ENCODE data around the gene MAP3K2.
A peak's percentile ranks its signal among the peaks of the same experiment; 100 is the strongest.

The MAP3K2 gene

DNA sequence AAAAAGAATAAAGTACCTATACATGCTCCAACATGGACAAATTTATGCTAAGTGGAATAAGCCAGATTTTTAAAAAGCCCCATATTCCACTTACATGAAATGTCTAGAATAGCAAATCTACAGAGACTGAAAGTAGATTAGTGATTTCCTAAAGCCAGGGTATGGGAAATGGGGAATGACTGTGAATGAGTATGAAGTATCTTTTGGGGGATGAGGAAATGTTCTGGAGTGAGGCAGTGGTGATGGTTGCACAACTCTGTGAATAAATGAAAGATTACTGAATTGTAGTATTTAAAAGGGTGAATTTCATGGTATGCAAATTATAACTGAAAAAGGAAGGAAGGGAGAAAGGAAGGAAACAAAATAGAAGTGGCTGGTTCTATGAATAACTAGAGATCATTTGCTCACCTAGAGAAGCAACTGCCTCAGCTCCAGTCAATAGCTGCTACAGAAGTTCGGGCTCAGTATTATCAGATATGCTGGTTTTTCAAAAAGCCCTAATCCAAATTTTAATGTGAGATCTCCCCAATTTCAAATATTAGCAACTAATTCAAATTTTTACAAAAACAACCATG lies 39.3 kb downstream of the MAP3K2 start:
- no peak for DNase-seq
- Mint-ChIP-seq H3K4me3 (no peak overlapping the region), H3K27ac (no peak overlapping the region), H3K36me3 (ENCODE audit: low read depth) (peaks cover 33% of the 10 kb centered on the region), H3K4me1 (peaks cover 16% of the 10 kb centered on the region), H3K9me3 (peaks cover 8% of the 10 kb centered on the region), H3K27me3 (ENCODE audit: low read depth, poor library complexity) (no peaks in the 10 kb centered on the region)
- TF ChIP-seq, protein P1, sequence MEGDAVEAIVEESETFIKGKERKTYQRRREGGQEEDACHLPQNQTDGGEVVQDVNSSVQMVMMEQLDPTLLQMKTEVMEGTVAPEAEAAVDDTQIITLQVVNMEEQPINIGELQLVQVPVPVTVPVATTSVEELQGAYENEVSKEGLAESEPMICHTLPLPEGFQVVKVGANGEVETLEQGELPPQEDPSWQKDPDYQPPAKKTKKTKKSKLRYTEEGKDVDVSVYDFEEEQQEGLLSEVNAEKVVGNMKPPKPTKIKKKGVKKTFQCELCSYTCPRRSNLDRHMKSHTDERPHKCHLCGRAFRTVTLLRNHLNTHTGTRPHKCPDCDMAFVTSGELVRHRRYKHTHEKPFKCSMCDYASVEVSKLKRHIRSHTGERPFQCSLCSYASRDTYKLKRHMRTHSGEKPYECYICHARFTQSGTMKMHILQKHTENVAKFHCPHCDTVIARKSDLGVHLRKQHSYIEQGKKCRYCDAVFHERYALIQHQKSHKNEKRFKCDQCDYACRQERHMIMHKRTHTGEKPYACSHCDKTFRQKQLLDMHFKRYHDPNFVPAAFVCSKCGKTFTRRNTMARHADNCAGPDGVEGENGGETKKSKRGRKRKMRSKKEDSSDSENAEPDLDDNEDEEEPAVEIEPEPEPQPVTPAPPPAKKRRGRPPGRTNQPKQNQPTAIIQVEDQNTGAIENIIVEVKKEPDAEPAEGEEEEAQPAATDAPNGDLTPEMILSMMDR (IDR thresholded peaks at IDR 0.05), result no peak

DNA sequence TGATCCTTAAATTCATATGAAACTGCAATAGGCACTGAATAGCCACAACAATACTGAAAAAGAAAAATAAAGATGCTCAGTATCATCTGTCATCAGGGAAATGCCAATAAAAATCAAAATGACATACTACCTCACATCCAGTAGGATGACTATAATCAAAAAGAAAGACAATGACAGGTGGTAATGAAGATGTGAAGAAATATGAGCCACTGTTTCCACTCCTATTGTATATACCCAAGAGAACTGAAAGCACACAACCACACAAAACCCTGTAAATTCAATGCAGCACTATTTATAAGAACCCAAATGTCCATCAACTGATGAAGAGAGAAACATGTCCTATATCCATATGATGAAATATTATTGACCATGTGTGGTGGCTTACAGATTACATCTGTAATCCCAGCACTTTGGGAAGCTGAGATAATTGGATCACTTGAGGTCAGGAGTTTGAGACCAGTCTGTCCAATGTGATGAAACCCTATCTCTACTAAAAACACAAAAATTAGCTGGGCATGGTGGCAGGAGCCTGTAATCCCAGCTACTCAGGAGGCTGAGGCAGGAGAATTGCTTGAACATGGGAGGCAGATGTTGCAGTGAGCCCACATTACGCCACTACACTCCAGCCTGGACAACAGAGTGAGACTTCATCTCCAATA lies 39.9 kb downstream of the MAP3K2 start:
- Mint-ChIP-seq H3K27ac (no peak overlapping the region), H3K4me1 (peaks cover 16% of the 10 kb centered on the region), H3K36me3 (ENCODE audit: low read depth) (peaks cover 37% of the 10 kb centered on the region), H3K9me3 (peaks cover 8% of the 10 kb centered on the region), H3K27me3 (ENCODE audit: low read depth, poor library complexity) (no peaks in the 10 kb centered on the region), H3K4me3 (no peak overlapping the region)
- no peak for DNase-seq
- TF ChIP-seq, protein P1 (IDR thresholded peaks at IDR 0.05), result no peak

DNA sequence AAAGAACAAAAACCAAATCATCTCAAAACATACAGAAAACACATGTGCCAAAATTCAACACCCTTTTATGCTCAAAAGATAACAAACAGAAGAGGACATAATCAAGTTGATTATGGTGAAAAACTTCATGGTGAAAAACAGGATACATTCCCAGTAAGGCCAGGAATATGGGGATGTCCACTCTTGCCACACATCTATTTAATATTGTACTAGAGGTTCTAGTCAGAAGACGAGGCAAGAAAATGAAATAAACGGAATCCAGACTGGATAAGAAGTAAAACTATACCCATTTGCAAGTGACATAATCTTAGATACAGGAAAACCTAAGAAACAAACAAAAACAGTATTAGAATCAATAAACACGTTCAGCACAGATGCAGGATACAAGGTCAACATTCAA lies 40.8 kb downstream of the MAP3K2 start:
- DNase-seq, result no peak
- H3K36me3 Mint-ChIP-seq (ENCODE audit: low read depth), result peaks cover 40% of the 10 kb centered on the region
- TF ChIP-seq, protein P1 (IDR thresholded peaks at IDR 0.05), result no peak
- H3K27ac Mint-ChIP-seq, result peak overlapping the region; percentile 74
- no peaks in the 10 kb centered on the region for H3K27me3 Mint-ChIP-seq (ENCODE audit: low read depth, poor library complexity)
- H3K9me3 Mint-ChIP-seq, result peaks cover 2% of the 10 kb centered on the region
- peaks cover 16% of the 10 kb centered on the region for H3K4me1 Mint-ChIP-seq
- H3K4me3 Mint-ChIP-seq, result no peak overlapping the region

DNA sequence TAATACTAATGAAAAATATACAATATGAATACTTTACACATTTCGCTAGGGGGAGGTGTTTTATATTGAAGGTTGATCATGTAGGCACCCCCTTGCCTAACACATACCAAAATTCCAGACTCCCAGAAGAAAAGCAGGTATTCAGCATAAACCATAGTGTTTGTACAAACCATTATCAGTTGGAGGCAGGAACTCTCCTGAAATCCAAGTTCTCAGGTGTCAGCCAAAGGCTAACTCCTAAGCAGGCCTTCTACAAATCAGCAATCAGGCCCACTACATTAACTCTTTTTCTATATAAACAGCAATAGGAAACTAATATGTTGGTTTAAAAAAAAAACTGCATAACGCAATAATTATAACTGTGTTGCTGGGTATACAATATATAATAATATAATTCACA lies 44.5 kb downstream of the MAP3K2 start:
- Mint-ChIP-seq H3K36me3 (ENCODE audit: low read depth) (peaks cover 41% of the 10 kb centered on the region), H3K27ac (peak overlapping the region; percentile 89), H3K9me3 (no peaks in the 10 kb centered on the region), H3K4me3 (no peak overlapping the region), H3K27me3 (ENCODE audit: low read depth, poor library complexity) (no peaks in the 10 kb centered on the region), H3K4me1 (peaks cover 16% of the 10 kb centered on the region)
- DNase-seq, result no peak
- TF ChIP-seq, protein P1 (IDR thresholded peaks at IDR 0.05), result no peak

DNA sequence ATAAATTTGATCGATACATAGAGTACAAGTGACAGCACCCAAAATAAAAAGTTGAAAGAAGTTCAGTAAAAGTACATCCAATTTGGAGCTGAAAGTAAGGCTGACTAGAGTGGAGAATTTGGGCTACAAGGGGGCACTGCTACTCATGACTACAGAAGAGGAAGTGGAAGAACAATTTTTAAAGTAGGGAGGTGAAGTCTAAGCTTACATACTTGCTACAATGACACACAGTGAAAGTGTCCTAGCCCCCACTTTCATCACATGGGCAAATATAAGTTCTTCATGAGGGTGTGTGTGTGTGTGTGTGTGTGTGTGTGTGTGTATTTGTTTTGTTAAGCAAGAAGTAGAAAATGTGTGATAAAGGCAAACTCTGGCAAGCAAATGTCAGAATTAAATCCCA lies 45.7 kb downstream of the MAP3K2 start:
- Mint-ChIP-seq H3K36me3 (ENCODE audit: low read depth) (peaks cover 45% of the 10 kb centered on the region), H3K27me3 (ENCODE audit: low read depth, poor library complexity) (no peaks in the 10 kb centered on the region), H3K4me3 (no peak overlapping the region), H3K9me3 (no peaks in the 10 kb centered on the region), H3K4me1 (peaks cover 16% of the 10 kb centered on the region), H3K27ac (no peak overlapping the region)
- TF ChIP-seq, protein P1 (IDR thresholded peaks at IDR 0.05), result no peak
- no peak for DNase-seq

DNA sequence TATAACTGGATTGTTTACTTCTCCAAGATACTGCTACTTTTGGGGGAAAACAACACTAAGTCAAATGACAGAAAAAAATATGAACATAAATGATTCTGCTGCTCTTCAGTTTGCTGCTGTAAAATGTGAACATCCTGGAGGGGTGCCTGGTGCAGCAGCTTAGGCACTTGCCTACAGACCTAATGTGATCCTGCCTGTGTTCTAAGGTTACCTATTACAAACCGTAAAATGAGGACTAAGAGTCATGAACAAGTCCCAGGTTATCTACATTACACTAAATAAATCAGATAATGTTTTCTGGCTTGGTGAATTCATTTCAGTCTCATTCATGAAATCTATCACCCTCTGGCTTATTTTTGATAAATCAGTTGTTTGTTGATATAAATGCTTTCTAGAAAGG lies 55.4 kb downstream of the MAP3K2 start:
- H3K36me3 Mint-ChIP-seq (ENCODE audit: low read depth), result peaks cover 42% of the 10 kb centered on the region
- DNase-seq, result no peak
- no peaks in the 10 kb centered on the region for H3K4me1 Mint-ChIP-seq
- H3K9me3 Mint-ChIP-seq, result no peaks in the 10 kb centered on the region
- TF ChIP-seq, protein P1 (IDR thresholded peaks at IDR 0.05), result no peak
- H3K27me3 Mint-ChIP-seq (ENCODE audit: low read depth, poor library complexity), result no peaks in the 10 kb centered on the region
- H3K4me3 Mint-ChIP-seq, result no peak overlapping the region
- no peak overlapping the region for H3K27ac Mint-ChIP-seq
